Measurements from ENCODE around the gene SOX5.

GRCh38 chr12:23721268-23721667 lies 228.2 kb downstream of the SOX5 start:
- 0 out of 2 replicates have a peak, but pooled peaks have one; percentile 26 for TF ChIP-seq PML (IDR thresholded peaks at IDR 0.05; ENCODE audit: low read length)
- no peak for TF ChIP-seq ZNF512 (tag; IDR thresholded peaks at IDR 0.05)
- no peak for TF ChIP-seq FIP1L1 (IDR thresholded peaks at IDR 0.05; ENCODE audit: low read depth, low read length, poor library complexity, severe bottlenecking)
- no peak for TF ChIP-seq NFYB (IDR thresholded peaks at IDR 0.05; ENCODE audit: extremely low read depth, insufficient read length)
- TF ChIP-seq TAF7 (tag; IDR thresholded peaks at IDR 0.05) = no peak
- no peak for TF ChIP-seq RBBP5 (IDR thresholded peaks at IDR 0.05; ENCODE audit: borderline replicate concordance, insufficient read depth, low read length, poor library complexity, severe bottlenecking)
- TF ChIP-seq ZZZ3 (IDR thresholded peaks at IDR 0.05) = no peak
- no peak for TF ChIP-seq CHD4 (IDR thresholded peaks at IDR 0.05; ENCODE audit: insufficient read depth, insufficient replicate concordance, low read depth, low read length, poor library complexity, severe bottlenecking)
- peak; percentile 28; the same call in 1 of the 2 replicates for TF ChIP-seq JUND (IDR thresholded peaks at IDR 0.05; ENCODE audit: borderline replicate concordance, low read depth, low read length)
- TF ChIP-seq JUND (tag; IDR thresholded peaks at IDR 0.05; ENCODE audit: borderline replicate concordance, low read depth, low read length) = no peak; the same call in 2 of the 3 replicates
- no peak for TF ChIP-seq SOX6 (IDR thresholded peaks at IDR 0.05)
- no peak for TF ChIP-seq MAX (CRISPR knock-in tag; IDR thresholded peaks at IDR 0.05)
- no peak for TF ChIP-seq USF1 (CRISPR knock-in tag; IDR thresholded peaks at IDR 0.05)
- no peak for TF ChIP-seq KAT7 (CRISPR knock-in tag; IDR thresholded peaks at IDR 0.05; ENCODE audit: borderline replicate concordance)
